GM18870 (cell line): ENCODE data around the gene C1R.
"Not testable (repeated sequence)": the region's sequence is repeated elsewhere in the genome, so short reads cannot be mapped to it uniquely, and the experiment has no call there.

Experiments used
- ATAC-seq: cut with Tn5 transposase; IDR thresholded peaks from one replicate; pipeline ENCODE4 v1.9.1; 2021; ENCODE audit warnings: moderate library complexity; ENCODE audit not compliant: unreplicated experiment

The C1R gene

GRCh38 chr12:7121324-7121723 lies 29.1 kb upstream of the C1R start:
- ATAC-seq, result no peak

GRCh38 chr12:7120166-7120565 lies 27.9 kb upstream of the C1R start:
- ATAC-seq, result no peak

GRCh38 chr12:7118881-7119280 lies 26.6 kb upstream of the C1R start:
- ATAC-seq, result no peak

GRCh38 chr12:7117670-7118069 lies 25.4 kb upstream of the C1R start:
- ATAC-seq, result no peak

GRCh38 chr12:7116916-7117315 lies 24.7 kb upstream of the C1R start:
- no peak for ATAC-seq

- no peak for ATAC-seq
These were observed 24.0 kb upstream of the C1R start for GRCh38 chr12:7116196-7116595.

GRCh38 chr12:7114851-7115250 lies 22.6 kb upstream of the C1R start:
- no peak for ATAC-seq

- no peak for ATAC-seq
These were observed 21.8 kb upstream of the C1R start for GRCh38 chr12:7114008-7114407.

- ATAC-seq, result no peak
These were observed 21.2 kb upstream of the C1R start for GRCh38 chr12:7113389-7113871.

GRCh38 chr12:7112041-7112440 lies 19.8 kb upstream of the C1R start:
- ATAC-seq, result no peak

- ATAC-seq, result no peak
These were observed 18.4 kb upstream of the C1R start for GRCh38 chr12:7110661-7111060.

- ATAC-seq, result no peak
These were observed 17.3 kb upstream of the C1R start for GRCh38 chr12:7109572-7109920.

- ATAC-seq, result no peak
These were observed 16.7 kb upstream of the C1R start, which contains the start of gene C1RL for GRCh38 chr12:7108796-7109571. TSS of gene C1RL (minus strand) at chr12:7109214. CDS start at chr12:7109180, 34 bp downstream.

- ATAC-seq, result peak; percentile 56
These were observed 16.0 kb upstream of the C1R start for GRCh38 chr12:7108003-7108795.

- ATAC-seq, result no peak
These were observed 15.4 kb upstream of the C1R start for GRCh38 chr12:7107636-7108002.

GRCh38 chr12:7107181-7107580 lies 14.9 kb upstream of the C1R start:
- not testable (repeated sequence) for ATAC-seq

- no peak for ATAC-seq
These were observed 13.8 kb upstream of the C1R start for GRCh38 chr12:7106082-7106481.

- ATAC-seq, result no peak
These were observed 11.8 kb upstream of the C1R start for GRCh38 chr12:7103837-7104584.

GRCh38 chr12:7102582-7102981 lies 10.3 kb upstream of the C1R start:
- ATAC-seq, result no peak

- no peak for ATAC-seq
These were observed 9.5 kb upstream of the C1R start for GRCh38 chr12:7101694-7102131.

- ATAC-seq, result no peak
These were observed 8.9 kb upstream of the C1R start for GRCh38 chr12:7101047-7101693.
